Stimulated activated naive CD8-positive, alpha-beta T cell treated with anti-CD3 and anti-CD28 coated beads, Interleukin-15, amount 100 ng/mL, for 72 hours (primary cell): ENCODE data around the gene THPO.

Experiments
- ATAC-seq: fragments of 150-1000 bp; cut with Tn5 transposase; 2 replicates; pipeline ENCODE4 v1.10.0; 2021; ENCODE audit warnings: mild to moderate bottlenecking, moderate library complexity
- DNase-seq, 2 donors: peaks; one replicate each; pipeline ENCODE4 v3.0.0; 2021 to 2022
- H3K27ac Mint-ChIP-seq, 2 donors: one replicate each; pipeline ENCODE4 v1.8.0; 2022; ENCODE audit warnings: mild to moderate bottlenecking in 2 of 2, mixed read lengths in 2 of 2, moderate library complexity in 2 of 2
- H3K27me3 Mint-ChIP-seq: one replicate; pipeline ENCODE4 v1.8.0; 2022; ENCODE audit warnings: mixed read lengths
- H3K4me1 Mint-ChIP-seq: one replicate; pipeline ENCODE4 v1.8.0; 2022; ENCODE audit warnings: mild to moderate bottlenecking, mixed read lengths
- H3K4me3 Mint-ChIP-seq, 2 donors: one replicate each; pipeline ENCODE4 v1.8.0; 2022; ENCODE audit warnings: mild to moderate bottlenecking in 2 of 2, mixed read lengths in 2 of 2, moderate library complexity in 1 of 2
- H3K9me3 Mint-ChIP-seq, 2 donors: one replicate each; pipeline ENCODE4 v1.8.0; 2022; ENCODE audit warnings: mixed read lengths in 2 of 2

Gene THPO

DNA sequence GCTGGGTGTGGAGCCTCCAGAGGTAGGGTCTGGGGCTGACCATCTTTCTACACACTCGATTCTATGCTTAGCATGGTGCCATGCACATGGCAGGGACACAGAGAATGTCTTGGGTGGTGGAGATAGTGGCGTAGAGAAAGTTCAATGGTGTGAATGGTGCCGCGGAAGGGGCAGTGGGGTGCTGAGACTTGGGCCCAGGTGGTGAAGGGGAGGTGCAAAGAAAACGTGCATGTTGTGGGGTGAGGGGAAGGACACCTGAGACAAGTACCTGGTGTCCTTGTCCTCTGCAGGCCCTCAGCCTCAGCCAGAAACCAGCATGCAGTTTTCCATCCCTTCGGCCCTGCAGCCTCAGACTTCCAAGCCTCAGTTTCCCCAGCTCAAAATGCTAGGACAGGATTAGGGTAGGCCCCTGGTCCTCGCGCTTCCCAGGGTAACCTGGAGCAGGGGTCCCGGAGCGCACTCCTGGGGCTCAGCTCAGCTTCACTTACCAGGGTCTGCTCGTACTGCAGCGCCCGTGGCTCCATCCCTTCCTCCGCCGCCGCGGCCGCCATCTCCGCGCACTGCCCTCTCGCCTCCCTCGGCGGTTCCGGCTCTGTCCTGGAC, 17.0 kb downstream of the THPO start:
- Mint-ChIP-seq H3K4me1 (peaks cover 41% of the 10 kb centered on the region), H3K27me3 (no peaks in the 10 kb centered on the region), H3K27ac (no peak overlapping the region), H3K4me3 (peak overlapping the region; percentile 80 to 95), H3K9me3 (no peaks in the 10 kb centered on the region)
- no peak for ATAC-seq
- DNase-seq: no peak

DNA sequence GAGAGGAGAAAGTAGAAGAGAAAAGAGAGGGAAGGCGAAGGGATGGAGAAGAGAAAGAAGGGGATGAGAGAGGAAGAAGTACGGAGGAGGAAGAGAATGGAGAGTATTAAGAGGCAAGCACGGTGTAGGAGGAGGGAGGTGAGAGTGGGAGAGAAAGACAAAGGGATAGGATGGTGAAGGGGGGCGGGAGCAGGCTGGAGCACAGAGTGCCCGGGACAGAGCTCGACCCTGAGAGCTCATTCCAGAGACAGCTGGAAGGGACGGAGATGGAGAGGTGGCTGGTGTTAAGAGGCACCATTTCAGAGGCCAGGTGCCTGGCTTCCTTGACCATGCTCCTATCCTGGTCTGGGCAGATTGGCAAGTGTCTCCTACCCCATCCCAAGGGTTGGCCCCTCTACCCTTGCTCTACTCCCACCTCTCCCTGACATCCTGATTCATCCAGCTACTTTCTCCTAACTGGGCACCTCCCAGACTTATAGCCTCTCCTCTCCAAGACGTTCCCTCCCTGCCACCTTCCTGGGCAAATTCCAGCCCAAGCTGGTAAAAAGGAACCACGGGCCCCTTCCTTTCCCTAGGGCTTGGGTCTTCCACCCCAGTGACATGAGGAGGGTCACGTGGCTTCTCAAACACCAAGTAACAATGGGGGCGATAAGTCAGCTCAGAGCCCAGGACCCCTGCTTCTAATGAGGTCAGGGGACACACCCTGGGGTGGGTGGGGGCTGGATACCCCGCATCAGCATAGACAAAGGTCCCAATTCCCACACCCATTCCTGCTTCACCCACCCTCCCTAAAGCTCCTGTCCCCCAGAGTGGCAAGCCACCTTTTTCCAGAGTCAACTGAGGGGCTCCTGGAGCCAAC, 17.7 kb downstream of the THPO start:
- peak overlapping the region; percentile 80 to 95 for H3K4me3 Mint-ChIP-seq
- H3K9me3 Mint-ChIP-seq: no peaks in the 10 kb centered on the region
- ATAC-seq: no peak
- H3K27ac Mint-ChIP-seq: peak overlapping the region in 1 of 2 donors; percentile 4
- DNase-seq: no peak
- H3K27me3 Mint-ChIP-seq: no peaks in the 10 kb centered on the region
- H3K4me1 Mint-ChIP-seq: peaks cover 40% of the 10 kb centered on the region

DNA sequence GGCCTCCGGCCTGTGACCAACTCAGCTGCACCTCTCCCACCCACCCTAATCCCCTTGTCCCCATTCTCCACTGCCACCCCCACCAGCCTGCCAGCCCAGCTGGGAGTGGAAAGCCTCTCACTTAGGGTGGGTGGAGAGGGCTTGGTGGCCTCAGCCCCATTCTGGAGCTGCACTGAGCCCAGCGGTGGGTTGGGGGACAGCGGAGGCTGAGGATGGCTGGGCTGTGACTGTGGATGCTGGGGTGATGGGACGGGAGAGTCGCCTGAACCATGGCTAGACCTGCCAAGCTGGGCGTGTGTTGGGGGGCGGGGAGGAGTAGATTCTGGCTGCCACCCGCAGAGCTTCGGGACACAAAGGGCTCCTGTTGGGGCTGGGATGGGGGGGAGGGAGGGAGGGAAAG, 18.4 kb downstream of the THPO start:
- peaks cover 34% of the 10 kb centered on the region for H3K4me1 Mint-ChIP-seq
- peak overlapping the region in 1 of 2 donors; percentile 95 for H3K4me3 Mint-ChIP-seq
- DNase-seq: no peak
- no peak for ATAC-seq
- no peaks in the 10 kb centered on the region for H3K27me3 Mint-ChIP-seq
- no peaks in the 10 kb centered on the region for H3K9me3 Mint-ChIP-seq
- no peak overlapping the region for H3K27ac Mint-ChIP-seq

DNA sequence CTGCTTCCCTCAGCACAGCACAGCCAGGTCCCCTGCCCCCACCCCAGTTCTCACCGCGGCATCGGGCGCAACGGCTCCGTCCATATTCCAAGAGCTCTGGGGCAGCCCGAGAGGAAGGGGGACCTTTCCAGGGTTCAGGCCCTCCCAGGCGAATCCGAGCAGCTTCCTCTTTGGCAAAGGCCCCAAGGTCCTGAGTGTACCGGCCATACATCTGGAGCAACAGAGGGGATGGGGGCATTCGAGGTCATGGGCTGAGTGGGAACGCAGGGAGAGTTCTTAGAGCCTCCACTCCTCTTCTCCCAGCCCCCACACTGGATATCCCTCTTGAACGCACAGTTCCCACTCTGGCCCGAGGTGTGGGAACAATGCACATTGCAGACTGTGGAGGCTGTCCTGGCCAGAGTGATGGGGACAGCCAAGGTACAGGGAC, 19.1 kb downstream of the THPO start:
- no peak overlapping the region for H3K4me3 Mint-ChIP-seq
- no peak overlapping the region for H3K27ac Mint-ChIP-seq
- no peak for ATAC-seq
- DNase-seq: no peak
- peaks cover 33% of the 10 kb centered on the region for H3K4me1 Mint-ChIP-seq
- no peaks in the 10 kb centered on the region for H3K27me3 Mint-ChIP-seq
- no peaks in the 10 kb centered on the region for H3K9me3 Mint-ChIP-seq

DNA sequence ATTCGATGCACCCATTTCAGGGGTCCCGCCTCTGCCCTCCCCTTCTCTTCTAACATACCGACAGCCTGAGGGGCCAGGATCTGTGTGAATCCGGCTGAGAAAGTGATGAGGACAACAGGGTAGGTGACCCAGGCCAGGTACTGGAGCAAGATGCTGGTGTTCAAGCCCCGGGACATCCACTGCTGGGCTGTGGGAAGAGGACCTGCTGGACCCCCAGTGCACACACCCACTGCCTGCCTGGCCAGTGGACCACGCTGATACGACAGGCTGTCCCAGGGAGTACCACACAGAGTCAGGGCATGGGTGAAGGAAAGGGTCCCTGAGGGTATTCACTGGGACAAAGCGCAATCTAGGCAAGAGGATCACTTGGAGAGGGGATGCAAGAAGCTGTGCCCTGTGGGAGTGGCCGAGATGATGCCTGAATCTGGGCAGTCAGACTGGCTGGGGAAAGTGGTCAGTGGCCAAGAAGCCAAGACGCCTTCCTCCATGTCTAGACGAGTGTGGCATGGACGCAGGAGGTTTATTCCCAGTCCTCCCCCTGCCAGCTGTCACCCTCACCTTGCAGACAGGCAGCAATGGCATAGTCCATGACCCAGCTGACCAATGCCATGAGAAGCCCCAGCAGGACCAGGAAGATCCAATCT, 19.8 kb downstream of the THPO start:
- DNase-seq: no peak
- ATAC-seq: no peak
- no peaks in the 10 kb centered on the region for H3K9me3 Mint-ChIP-seq
- no peaks in the 10 kb centered on the region for H3K27me3 Mint-ChIP-seq
- H3K4me3 Mint-ChIP-seq: no peak overlapping the region
- peaks cover 36% of the 10 kb centered on the region for H3K4me1 Mint-ChIP-seq
- no peak overlapping the region for H3K27ac Mint-ChIP-seq

DNA sequence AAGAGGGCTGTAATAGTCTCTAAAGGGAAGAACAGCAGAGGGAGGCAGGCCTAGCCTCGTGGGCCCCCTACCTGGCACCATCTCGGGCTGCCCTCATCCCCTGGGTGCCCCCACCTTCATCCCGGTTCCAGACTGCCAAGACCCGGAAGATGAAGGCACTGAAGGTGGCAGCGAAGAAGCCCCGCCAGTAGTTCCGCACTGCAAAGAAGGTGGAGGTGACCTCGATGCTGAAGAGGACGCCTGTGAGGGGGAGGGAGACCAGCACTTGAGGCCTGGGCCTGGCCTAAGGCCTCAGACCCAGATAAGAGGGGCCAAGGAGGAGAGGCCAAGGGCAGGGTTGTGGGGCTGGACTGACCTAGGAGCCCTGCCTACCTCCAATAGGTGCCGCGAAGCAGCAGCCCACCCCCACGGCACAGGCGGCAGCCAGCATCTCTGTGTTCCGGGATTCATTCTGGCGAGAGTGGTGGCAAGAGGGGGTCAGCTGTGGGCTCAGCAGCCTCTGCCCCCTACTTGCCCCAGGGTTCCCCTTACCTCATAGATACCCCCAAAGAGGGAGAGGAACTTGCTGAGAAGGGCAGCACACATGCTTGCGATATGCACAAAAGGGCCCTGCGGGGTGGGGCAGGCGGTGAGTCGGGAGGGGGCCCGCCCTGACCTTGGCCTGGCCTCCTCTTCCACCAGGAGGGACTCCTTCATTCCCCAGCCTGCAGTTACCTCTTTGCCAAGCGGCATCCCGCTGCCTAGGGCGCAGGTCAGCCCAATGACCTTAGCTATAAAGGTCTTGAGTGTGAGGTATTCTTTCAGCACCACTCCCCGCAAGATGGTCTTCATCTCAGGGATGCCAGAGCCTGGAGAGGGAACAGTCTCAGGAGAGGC, 20.5 kb downstream of the THPO start:
- H3K4me3 Mint-ChIP-seq: no peak overlapping the region
- ATAC-seq: no peak
- H3K27me3 Mint-ChIP-seq: no peaks in the 10 kb centered on the region
- H3K4me1 Mint-ChIP-seq: peaks cover 36% of the 10 kb centered on the region
- H3K27ac Mint-ChIP-seq: no peak overlapping the region
- H3K9me3 Mint-ChIP-seq: no peaks in the 10 kb centered on the region
- no peak for DNase-seq

DNA sequence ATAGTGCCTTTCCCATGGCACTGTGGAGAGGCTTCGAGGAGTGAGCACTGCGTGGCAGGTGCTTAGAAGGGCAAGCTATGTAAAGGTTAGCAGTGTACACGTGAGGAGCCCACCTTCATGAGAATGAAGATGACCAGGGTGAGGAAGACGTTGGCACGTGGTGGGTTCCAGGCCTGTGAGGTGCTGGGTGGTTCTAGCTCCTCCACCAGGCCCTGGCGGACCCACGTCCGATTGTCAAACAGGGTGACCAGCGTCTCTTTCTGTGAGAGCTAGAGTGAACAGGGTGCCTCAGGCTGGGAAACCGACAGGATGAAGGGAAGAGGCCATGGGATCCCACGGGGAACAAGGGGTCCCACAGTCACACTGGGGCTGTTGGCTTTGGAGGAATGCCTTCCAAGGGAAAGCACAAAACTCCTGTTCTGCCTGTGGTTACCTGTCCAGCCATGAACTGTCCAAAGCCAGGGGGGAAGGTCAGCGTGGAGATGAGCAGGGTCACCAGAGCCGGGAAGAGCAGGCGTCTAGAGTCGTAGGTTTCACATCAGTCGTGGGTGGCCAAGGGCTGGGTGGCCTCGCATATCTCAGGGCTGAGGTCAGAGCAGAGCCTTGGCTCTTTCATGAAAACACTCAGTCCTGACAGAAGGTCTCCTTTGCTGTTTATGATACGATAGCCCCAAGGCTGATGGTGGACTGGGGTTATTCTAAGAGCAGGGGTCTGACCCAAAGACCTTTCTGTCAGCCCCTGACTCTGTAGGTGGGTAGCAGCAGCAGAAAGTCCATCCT, 22.6 kb downstream of the THPO start:
- H3K4me3 Mint-ChIP-seq: no peak overlapping the region
- no peaks in the 10 kb centered on the region for H3K27me3 Mint-ChIP-seq
- no peak for ATAC-seq
- H3K9me3 Mint-ChIP-seq: no peaks in the 10 kb centered on the region
- no peak for DNase-seq
- H3K27ac Mint-ChIP-seq: no peak overlapping the region
- H3K4me1 Mint-ChIP-seq: peaks cover 28% of the 10 kb centered on the region

DNA sequence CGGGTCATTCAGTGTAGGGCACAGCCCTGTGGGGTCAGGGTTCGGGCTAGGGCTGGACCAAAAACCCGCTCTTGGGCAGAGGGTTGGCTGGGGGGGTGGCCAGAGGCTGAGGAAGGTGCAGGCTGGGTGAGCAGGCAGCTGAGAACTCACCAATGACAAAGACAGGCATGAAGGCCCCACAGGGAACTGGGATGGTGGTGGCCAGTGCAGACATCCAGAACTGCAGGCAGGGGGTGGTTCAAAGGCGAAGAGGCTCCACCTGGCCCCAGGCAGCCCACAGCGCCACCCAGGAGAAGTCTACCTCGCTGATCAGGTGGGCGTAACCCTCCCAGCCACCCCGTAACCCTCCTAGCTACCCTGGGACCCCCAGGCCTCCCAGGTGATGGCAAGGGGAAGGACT, 23.3 kb downstream of the THPO start:
- Mint-ChIP-seq H3K27me3 (no peaks in the 10 kb centered on the region), H3K27ac (no peak overlapping the region), H3K9me3 (no peaks in the 10 kb centered on the region), H3K4me3 (no peak overlapping the region), H3K4me1 (peaks cover 21% of the 10 kb centered on the region)
- ATAC-seq (peak; percentile 15), DNase-seq (no peak)

DNA sequence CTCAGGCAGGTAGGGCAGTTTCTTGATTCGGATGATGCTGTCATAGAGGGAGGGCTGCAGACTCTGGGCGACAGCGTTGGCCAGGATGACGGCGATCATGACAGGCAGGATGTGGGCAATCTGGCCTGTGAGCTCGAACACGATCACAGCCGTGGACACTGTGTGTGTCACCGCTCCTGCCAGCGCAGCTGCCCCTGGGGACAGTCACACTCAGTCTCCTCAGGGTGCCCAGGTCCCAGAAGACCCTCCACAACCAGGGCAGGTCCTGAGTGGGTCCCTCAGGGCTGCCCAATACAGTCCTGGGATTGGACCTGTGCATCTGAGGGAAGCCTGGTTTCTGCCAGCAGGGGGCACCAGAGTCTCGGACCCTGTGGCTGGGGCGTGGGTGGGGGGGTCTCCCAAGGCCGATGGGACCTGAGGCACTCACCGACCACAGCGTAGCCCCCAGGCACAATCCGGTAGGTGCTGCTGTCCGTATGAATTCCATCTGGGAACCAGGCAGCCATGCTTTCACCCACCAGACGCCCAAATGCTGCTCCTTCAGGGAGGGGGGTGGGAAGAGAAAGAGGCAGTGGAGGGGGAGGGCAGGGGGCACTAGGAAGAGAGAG, 23.8 kb downstream of the THPO start:
- Mint-ChIP-seq H3K27me3 (no peaks in the 10 kb centered on the region), H3K27ac (peak overlapping the region in 1 of 2 donors; percentile 63), H3K9me3 (no peaks in the 10 kb centered on the region), H3K4me1 (peaks cover 16% of the 10 kb centered on the region), H3K4me3 (no peak overlapping the region)
- DNase-seq (peak; percentile 51 to 61), ATAC-seq (peak; percentile 78)

DNA sequence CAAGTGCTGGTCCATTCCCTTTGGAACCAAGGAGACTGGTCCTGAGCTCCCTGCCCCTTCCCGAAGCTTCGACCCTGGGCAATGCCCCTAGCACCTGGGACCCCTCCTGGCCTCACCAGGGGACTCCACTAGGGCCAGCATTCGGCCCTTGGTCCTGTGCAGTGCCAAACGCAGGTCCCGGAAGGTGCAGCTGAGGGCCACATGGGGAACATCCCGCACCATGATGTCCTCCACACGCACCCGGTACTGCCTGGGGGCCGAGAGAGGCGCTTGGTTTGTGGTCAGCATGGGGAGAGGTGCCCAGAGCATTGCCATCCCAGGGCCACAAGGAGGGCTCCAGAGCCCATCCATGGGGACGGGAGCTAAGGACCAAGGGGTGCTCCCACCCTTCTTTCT, 24.5 kb downstream of the THPO start:
- ATAC-seq: no peak
- H3K27me3 Mint-ChIP-seq: no peaks in the 10 kb centered on the region
- peaks cover 13% of the 10 kb centered on the region for H3K4me1 Mint-ChIP-seq
- H3K4me3 Mint-ChIP-seq: no peak overlapping the region
- no peaks in the 10 kb centered on the region for H3K9me3 Mint-ChIP-seq
- H3K27ac Mint-ChIP-seq: peak overlapping the region in 1 of 2 donors; percentile 63
- no peak for DNase-seq

DNA sequence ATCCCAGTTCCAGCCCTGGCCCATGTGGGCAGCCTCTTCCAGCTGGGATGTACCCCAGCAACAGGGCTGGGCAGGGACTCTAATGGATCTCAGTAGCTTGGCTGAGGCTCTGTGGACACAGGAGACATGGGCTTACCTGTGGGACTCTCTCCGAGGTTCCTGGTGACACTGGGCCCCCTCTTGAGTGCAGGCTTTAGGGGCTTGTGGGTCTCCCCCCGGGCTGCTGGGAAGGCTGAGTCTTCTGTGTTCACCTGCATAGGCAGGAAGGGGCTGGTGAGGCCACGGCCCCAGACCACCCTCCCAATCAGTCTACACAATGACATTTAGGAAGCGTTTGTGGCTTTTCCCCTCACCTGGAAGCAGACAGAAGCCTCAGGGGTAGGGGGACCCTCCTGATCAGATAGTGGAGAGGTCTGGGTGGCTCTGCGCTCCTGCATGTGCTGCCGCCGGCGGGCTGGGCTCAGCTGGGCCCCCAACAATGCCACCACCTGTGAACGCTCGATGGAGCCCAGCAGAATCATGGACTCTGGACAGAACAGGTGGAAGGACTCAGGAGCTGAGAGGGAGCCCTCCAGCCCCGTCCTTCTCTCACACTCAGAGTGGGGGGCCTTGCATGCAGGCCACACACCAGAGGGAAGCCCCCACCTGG, 25.0 kb downstream of the THPO start:
- ATAC-seq (no peak), DNase-seq (no peak)
- Mint-ChIP-seq H3K27ac (no peak overlapping the region), H3K4me3 (no peak overlapping the region), H3K4me1 (peaks cover 13% of the 10 kb centered on the region), H3K9me3 (no peaks in the 10 kb centered on the region), H3K27me3 (no peaks in the 10 kb centered on the region)

DNA sequence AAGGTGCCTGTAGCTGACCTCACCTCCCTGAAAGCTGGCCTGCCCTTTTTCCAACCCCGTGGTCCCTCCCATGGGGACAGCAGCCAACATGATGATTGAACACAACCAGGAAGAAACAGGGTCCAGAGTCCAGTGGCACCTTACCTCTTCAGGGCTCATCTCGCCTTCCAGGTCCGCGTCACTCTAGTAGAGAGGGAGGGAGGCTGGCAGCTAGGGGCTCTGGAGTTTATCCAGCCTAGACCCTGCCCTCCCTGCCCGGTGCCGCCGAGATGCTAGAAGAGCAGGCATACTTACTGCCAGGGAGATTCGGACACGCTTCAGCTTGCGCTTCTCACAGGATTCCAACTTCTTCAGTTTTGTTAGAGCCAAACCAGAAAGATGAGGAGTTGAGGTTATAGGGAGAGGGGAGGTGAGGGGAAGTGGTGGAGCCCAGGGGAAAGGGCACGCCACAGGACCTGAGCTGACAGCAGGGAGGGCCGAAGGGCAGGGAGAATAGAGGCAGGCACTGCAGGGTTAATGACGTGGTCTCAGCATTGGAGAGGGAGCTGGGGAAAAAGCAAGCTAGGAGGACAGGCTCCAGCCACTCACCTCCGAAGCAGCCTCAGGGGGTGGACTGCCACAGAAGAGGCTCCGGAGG, 25.7 kb downstream of the THPO start:
- peaks cover 13% of the 10 kb centered on the region for H3K4me1 Mint-ChIP-seq
- H3K9me3 Mint-ChIP-seq: no peaks in the 10 kb centered on the region
- H3K27me3 Mint-ChIP-seq: no peaks in the 10 kb centered on the region
- no peak overlapping the region for H3K27ac Mint-ChIP-seq
- DNase-seq (no peak), ATAC-seq (no peak)
- no peak overlapping the region for H3K4me3 Mint-ChIP-seq

DNA sequence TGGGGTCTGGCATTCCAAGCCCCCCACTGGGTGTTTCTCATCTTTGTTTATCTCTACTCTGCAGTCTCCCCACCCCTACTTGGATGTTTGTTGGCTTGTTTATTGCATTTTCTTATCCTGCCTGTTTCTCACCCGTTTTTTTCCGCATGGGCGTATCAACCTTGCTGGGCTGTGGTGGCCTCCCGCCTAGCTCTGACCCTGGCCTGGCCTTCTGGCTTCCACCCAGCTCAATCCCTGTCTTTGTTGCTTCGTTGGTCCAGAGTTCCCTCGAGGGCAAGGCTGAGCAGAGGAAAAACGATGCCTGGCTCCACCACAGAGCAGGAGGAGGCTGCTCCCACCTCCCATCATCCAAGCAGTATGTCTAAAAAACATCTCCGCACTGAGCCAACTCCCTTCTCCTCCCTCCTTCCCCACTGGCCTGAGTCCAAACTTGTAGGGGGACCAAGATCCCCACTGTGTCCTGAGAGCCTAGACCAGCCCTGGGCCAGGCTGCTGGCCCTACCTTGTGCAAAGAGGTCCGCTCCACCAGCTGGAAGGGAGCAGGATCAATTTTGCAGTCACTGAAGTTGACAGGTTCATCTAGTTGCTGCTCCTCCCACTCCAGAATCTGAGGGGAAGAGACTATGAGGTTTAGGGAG, 26.4 kb downstream of the THPO start:
- no peaks in the 10 kb centered on the region for H3K27me3 Mint-ChIP-seq
- DNase-seq (no peak), ATAC-seq (no peak)
- no peak overlapping the region for H3K27ac Mint-ChIP-seq
- peaks cover 13% of the 10 kb centered on the region for H3K4me1 Mint-ChIP-seq
- H3K4me3 Mint-ChIP-seq: no peak overlapping the region
- no peaks in the 10 kb centered on the region for H3K9me3 Mint-ChIP-seq
